HG03571 (cell line): ENCODE data around the gene C19orf73.

Experiments used
- ATAC-seq: cut with Tn5 transposase; IDR thresholded peaks from one replicate; pipeline ENCODE4 v1.9.1; 2021; ENCODE audit not compliant: unreplicated experiment

Gene C19orf73, protein sequence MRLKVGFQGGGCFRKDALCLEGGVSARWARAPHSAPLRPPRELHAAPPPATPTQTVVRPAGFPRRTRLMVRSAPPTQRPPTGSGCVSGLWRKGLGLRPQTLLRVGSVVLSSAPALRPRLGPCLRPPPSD

GRCh38 chr19:49118565-49119410 is at the start of gene C19orf73:
TSS of gene C19orf73 (minus strand) at chr19:49119143. CDS start at chr19:49119022, 121 bp downstream.
- ATAC-seq, result peak; percentile 58

DNA sequence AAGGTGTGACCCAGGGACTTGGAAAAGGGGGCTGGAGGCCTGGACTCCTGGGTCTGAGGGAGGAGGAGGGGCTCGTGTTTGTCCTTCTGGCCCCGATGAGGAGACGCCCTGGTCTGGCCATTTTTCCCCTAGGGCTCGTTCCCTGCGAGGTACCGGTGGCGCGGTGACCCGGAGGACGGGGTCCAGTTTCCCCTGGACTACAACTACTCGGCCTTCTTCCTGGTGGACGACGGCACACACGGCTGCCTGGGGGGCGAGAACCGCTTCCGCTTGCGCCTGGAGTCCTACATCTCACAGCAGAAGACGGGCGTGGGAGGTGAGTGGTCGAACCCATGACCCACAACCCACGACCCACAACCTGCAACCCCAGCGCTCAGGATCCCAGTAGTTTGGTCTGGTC is 49.5 kb upstream of the C19orf73 start:
- ATAC-seq, result no peak

- ATAC-seq, result no peak
Observed at GRCh38 chr19:49167857-49168409, 49.0 kb upstream of the C19orf73 start.

- ATAC-seq, result no peak
Observed at GRCh38 chr19:49165865-49166301, 46.9 kb upstream of the C19orf73 start.

- no peak for ATAC-seq
Observed at GRCh38 chr19:49165111-49165750, 46.3 kb upstream of the C19orf73 start.

DNA sequence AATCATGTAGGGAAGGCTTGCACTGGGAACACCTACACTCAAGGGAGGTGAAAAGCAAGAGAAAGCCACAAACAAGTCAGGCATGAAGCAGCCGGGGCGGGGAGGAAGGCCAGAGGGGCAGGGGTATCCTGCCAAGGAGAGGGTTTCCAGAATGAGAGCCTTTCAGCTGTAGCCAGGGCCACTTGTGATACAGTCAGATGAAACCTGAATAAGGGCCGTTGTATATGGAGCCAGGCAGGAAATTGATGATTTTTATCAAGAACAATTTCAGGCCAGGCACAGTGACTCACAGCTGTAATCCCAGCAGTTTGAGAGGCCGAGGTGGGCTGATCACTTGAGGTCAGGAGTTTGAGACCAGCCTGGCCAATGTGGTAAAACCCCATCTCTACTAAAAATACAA is 43.0 kb upstream of the C19orf73 start:
- no peak for ATAC-seq

DNA sequence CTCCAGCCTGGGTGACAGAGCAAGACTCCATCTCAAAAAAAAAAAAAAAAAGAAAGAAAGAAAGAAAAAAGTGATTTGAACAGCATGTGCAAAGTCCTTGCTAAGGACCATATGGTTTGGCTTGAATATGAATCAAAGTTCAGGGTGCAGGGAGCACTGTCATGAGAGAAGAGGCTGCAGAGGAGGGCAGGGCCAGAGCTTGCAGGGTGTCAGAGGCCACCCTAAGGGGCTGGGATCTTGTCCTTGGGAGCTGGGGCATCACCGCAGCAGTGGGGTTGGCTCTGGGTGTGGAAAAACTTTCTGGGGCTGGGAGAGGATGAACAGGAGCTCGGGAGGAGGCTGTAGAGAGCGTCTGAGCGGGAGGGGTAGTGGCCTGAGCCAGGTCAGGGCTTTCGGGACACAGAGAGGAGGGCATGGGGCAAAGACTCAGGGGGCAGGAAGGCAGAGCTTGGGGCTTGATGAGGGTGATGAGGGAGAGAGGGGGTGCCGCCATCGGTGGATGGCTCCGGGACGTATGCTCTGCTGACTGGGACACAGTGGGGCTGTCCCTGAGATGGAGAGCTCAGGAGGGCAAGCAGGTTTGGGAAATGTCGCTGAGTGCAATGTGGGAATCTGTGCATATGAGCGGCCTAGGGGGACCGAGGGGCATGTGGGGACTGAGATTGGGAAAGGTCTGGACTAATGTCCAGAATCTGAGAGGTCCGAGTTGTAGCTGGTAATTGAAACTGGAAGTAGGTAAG is 41.7 kb upstream of the C19orf73 start:
- no peak for ATAC-seq

GRCh38 chr19:49157445-49158224 is 38.7 kb upstream of the C19orf73 start, which contains the start of gene TRPM4:
TSS of gene TRPM4 (plus strand) at chr19:49157792. CDS start at chr19:49157867, 75 bp downstream.
- ATAC-seq, result no peak

DNA sequence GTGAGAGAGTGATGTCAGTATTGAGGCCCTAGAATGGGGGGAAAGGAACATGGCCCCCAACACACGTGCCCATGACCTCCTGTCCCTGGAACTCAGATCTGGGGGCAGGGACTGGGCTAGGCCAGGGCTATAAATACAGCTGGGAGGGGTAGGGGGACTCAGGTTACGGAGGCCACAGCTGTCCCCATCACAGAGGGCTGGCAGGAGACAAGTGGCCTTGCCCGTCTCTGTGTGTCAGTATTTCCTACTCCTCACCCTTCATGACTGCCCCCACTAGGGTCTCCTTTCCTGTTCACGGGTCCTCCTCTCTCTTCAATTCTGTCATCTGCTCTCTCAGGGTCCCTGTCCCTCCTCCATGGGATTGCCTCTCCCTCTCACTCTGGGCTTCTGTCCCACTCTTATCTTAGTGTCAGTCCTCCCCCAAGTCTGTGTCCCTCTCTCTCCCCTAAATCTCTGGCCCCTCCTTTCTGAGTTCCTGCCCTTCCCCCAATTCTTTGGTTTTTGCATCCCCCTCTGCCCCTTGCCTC is 36.9 kb upstream of the C19orf73 start:
- ATAC-seq, result no peak

- ATAC-seq, result no peak
Observed at GRCh38 chr19:49155005-49155819, 36.3 kb upstream of the C19orf73 start, which contains the start of gene HRC. TSS of gene HRC (minus strand) at chr19:49155396. CDS start at chr19:49155237, 159 bp downstream.

DNA sequence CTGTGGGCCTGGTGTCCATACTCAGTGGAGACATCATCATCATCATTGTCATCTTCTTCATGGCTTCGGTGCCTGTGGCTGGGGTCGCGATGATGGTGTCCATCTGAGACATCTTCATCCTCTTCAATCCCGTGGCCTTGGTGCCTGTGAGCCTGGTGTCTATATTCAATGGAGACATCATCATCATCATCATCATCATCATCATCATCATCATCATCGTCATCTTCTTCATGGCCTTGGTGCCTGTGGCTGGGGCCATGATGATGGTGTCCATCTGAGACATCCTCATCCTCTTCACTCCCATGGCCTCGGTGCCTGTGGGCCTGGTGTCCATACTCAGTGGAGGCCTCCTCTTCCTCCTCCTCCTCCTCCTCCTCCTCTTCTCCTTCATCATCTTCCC is 35.3 kb upstream of the C19orf73 start:
- no peak for ATAC-seq

DNA sequence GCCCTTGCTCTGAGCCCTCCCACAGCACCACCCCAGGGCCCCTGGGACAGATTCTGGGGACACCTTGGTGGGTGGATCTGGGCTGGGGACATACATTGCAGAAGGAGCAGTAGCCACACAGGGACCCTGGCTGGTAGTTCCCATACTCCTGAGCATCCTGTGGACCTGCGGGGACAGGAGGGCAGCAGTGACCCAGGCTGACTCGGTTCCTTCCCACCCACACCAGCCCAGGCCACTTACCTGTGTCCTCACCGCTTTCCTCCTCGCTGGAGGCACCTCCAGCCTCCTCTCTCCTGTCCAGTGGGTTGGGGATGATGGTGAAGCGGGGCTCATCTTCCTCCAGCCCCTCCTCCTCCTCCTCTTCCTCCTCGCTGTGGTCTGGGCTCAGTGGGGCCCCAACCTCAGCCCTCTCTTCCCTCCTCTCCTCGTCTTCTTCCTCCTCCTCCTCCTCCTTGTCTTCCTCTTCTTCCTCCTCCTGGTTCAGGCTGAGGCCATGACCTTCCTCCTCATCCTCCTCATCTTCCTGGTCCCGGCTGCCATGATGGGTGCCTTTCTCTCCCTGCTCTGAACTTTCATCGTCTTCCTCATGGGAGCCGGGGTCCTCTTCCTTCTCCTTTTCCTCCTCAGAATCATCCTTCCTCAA is 34.3 kb upstream of the C19orf73 start:
- ATAC-seq, result no peak

- no peak for ATAC-seq
Observed at GRCh38 chr19:49152119-49152550, 33.2 kb upstream of the C19orf73 start.

- no peak for ATAC-seq
Observed at GRCh38 chr19:49151267-49152118, 32.5 kb upstream of the C19orf73 start.

DNA sequence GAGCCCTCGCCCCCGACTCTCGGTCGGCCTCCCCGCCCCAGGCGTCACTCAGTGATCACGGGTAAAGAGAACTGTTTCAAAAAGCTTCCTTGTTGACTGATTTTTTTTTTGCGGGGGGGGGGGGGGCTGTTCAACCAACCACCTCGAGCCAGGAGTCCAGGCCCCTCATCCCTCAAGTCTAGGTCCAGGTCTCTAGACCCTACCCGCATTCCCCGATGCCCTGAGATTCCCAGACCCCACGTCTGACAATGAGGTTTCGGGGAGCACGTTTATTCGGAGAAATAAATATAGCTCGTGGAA is 32.0 kb upstream of the C19orf73 start:
- no peak for ATAC-seq

- no peak for ATAC-seq
Observed at GRCh38 chr19:49150106-49150943, 31.4 kb upstream of the C19orf73 start.

DNA sequence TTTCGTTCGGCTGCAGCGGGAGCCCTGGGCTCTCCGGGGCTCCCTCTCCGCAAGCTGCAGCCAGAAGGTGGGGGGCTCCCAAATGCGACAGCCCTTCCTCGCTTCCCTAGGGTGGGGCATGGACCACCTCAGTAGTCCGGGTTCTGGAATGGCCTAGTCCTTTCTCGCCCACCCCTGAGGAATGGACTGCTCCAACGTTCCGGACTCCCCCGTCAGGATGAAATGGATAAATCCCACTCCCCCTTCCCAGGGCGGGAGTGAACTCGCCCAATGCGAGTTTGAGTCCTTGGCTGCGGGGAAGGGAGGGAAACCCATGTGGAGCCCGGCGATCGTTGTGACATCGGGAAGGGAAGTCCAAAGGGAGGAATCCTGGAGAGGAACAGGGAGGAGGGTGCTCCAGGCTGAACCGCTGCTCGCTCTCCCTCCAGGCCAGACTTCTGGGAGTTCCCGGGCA is 30.7 kb upstream of the C19orf73 start:
- no peak for ATAC-seq
